Prostate gland (tissue), 2 donors: Measurements from ENCODE around the gene LILRA1.

Source experiments
- POLR2A ChIP-seq: fragments of 450-650 bp; IDR thresholded peaks from one replicate; pipeline ENCODE4 v1.6.1; 2016; ENCODE audit warnings: antibody characterized with exemption, mild to moderate bottlenecking
- TF ChIP-seq, protein P1 (sequence below), 4 experiments: fragments of 200-600 bp in 2 of 4; fragments of 450-650 bp in 2 of 4; sonication (generic) in 2 of 4; IDR thresholded peaks; 1 replicate in 3 of 4; 2 replicates in 1 of 4; pipeline ENCODE4 v1.5.1; 2016 to 2019; ENCODE audit warnings: antibody characterized with exemption in 4 of 4, mild to moderate bottlenecking in 2 of 4, moderate library complexity in 2 of 4

GRCh38 chr19:54650108-54650655, 56.8 kb downstream of the LILRA1 start:
- TF ChIP-seq, protein P1, sequence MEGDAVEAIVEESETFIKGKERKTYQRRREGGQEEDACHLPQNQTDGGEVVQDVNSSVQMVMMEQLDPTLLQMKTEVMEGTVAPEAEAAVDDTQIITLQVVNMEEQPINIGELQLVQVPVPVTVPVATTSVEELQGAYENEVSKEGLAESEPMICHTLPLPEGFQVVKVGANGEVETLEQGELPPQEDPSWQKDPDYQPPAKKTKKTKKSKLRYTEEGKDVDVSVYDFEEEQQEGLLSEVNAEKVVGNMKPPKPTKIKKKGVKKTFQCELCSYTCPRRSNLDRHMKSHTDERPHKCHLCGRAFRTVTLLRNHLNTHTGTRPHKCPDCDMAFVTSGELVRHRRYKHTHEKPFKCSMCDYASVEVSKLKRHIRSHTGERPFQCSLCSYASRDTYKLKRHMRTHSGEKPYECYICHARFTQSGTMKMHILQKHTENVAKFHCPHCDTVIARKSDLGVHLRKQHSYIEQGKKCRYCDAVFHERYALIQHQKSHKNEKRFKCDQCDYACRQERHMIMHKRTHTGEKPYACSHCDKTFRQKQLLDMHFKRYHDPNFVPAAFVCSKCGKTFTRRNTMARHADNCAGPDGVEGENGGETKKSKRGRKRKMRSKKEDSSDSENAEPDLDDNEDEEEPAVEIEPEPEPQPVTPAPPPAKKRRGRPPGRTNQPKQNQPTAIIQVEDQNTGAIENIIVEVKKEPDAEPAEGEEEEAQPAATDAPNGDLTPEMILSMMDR (IDR thresholded peaks at IDR 0.05): no peak
- no peak for TF ChIP-seq POLR2A
